Immature natural killer cell (primary cell): ENCODE measurements around the gene SMCR8. TPM values are rescaled to one million over a fixed set of nuclear protein-coding genes. Genes with fewer than 3 reads are reported as not detected.
"Not testable (repeated sequence)": the region's sequence is repeated elsewhere in the genome, so short reads cannot be mapped to it uniquely, and the experiment has no call there.

Experiments
- DNase-seq, 3 donors: peaks; one replicate each; pipeline ENCODE4 v3.0.0; 2022; ENCODE audit warnings: mixed read lengths in 1 of 3
- H3K27ac Mint-ChIP-seq, 6 donors: one replicate each; pipeline ENCODE4 v1.8.0; 2020; ENCODE audit warnings: mixed read lengths in 6 of 6, mild to moderate bottlenecking in 5 of 6, inconsistent platforms in 4 of 6, moderate library complexity in 3 of 6
- H3K27me3 Mint-ChIP-seq, 3 donors: one replicate each; pipeline ENCODE4 v1.8.0; 2020 to 2021; ENCODE audit warnings: low read depth in 3 of 3, mild to moderate bottlenecking in 3 of 3, mixed read lengths in 3 of 3, moderate library complexity in 3 of 3, inconsistent platforms in 1 of 3
- H3K36me3 Mint-ChIP-seq, 3 donors: one replicate each; pipeline ENCODE4 v1.8.0; 2020; ENCODE audit warnings: mixed read lengths in 3 of 3, inconsistent platforms in 2 of 3, mild to moderate bottlenecking in 2 of 3
- H3K4me1 Mint-ChIP-seq, 2 donors: one replicate each; pipeline ENCODE4 v1.8.0; 2020; ENCODE audit warnings: inconsistent platforms in 2 of 2, mild to moderate bottlenecking in 2 of 2, mixed read lengths in 2 of 2, moderate library complexity in 1 of 2
- H3K4me3 Mint-ChIP-seq, 5 donors: one replicate each; pipeline ENCODE4 v1.8.0; 2020; ENCODE audit warnings: mild to moderate bottlenecking in 5 of 5, mixed read lengths in 5 of 5, inconsistent platforms in 3 of 5, moderate library complexity in 3 of 5
- H3K9me3 Mint-ChIP-seq, 6 donors: one replicate each; pipeline ENCODE4 v1.8.0; 2020; ENCODE audit warnings: mild to moderate bottlenecking in 6 of 6, mixed read lengths in 6 of 6, inconsistent platforms in 4 of 6, moderate library complexity in 3 of 6
- polyA plus RNA-seq, 3 donors: library from polyadenylated mRNA; unstranded; fragments of 300-500 nt; fragmentation: Illumina TruSeq; gene quantifications; one replicate each; pipeline ENCODE4 v1.2.3, GENCODE V29; 2021

SMCR8 gene
- polyA plus RNA-seq, 3 donors from 2014 or later: 0.02 to 3.6 (median 1.5) TPM

GRCh38 chr17:18300725-18301480 lies 14.2 kb upstream of the SMCR8 start:
- peaks cover 8 to 34% (median 18%) of the 10 kb centered on the region in 3 donors for H3K36me3 Mint-ChIP-seq
- no peak overlapping the region for H3K4me3 Mint-ChIP-seq
- no peak for DNase-seq
- H3K9me3 Mint-ChIP-seq: no peaks in the 10 kb centered on the region
- peaks cover 0 to 2% (median 0%) of the 10 kb centered on the region in 3 donors for H3K27me3 Mint-ChIP-seq
- no peaks in the 10 kb centered on the region for H3K4me1 Mint-ChIP-seq
- H3K27ac Mint-ChIP-seq: no peak overlapping the region

GRCh38 chr17:18303206-18303605 lies 11.9 kb upstream of the SMCR8 start:
- H3K27me3 Mint-ChIP-seq, DNase-seq, H3K4me3 Mint-ChIP-seq, H3K9me3 Mint-ChIP-seq, H3K4me1 Mint-ChIP-seq, H3K27ac Mint-ChIP-seq: not testable (repeated sequence)
- peaks cover 10 to 34% (median 21%) of the 10 kb centered on the region in 3 donors for H3K36me3 Mint-ChIP-seq

- H3K36me3 Mint-ChIP-seq: peaks cover 4 to 15% (median 10%) of the 10 kb centered on the region in 3 donors
- H3K9me3 Mint-ChIP-seq: no peaks in the 10 kb centered on the region
- peaks cover 28 to 36% of the 10 kb centered on the region in 2 donors for H3K4me1 Mint-ChIP-seq
- no peak overlapping the region for H3K4me3 Mint-ChIP-seq
- H3K27ac Mint-ChIP-seq: no peak overlapping the region
- DNase-seq: no peak
- H3K27me3 Mint-ChIP-seq: peaks cover 0 to 2% (median 0%) of the 10 kb centered on the region in 3 donors
Measured at GRCh38 chr17:18309202-18309601, 5.9 kb upstream of the SMCR8 start.

GRCh38 chr17:18314059-18314730 lies 898 bp upstream of the SMCR8 start:
- peaks cover 0 to 14% (median 6%) of the 10 kb centered on the region in 3 donors for H3K36me3 Mint-ChIP-seq
- no peaks in the 10 kb centered on the region for H3K9me3 Mint-ChIP-seq
- peak overlapping the region; percentile 91 to 100 (median 96) for H3K27ac Mint-ChIP-seq
- peak overlapping the region; percentile 86 to 99 (median 91) for H3K4me3 Mint-ChIP-seq
- H3K27me3 Mint-ChIP-seq: peaks cover 0 to 9% (median 6%) of the 10 kb centered on the region in 3 donors
- DNase-seq: peak in 1 of 3 donors; percentile 13
- peaks cover 73 to 80% of the 10 kb centered on the region in 2 donors for H3K4me1 Mint-ChIP-seq

- DNase-seq: no peak
Measured at GRCh38 chr17:18315562-18315922, 449 bp downstream of the SMCR8 start.

GRCh38 chr17:18315961-18316360 lies 868 bp downstream of the SMCR8 start:
- H3K9me3 Mint-ChIP-seq: no peaks in the 10 kb centered on the region
- H3K4me1 Mint-ChIP-seq: peaks cover 85 to 88% of the 10 kb centered on the region in 2 donors
- H3K27ac Mint-ChIP-seq: peak overlapping the region; percentile 91 to 100 (median 96)
- H3K36me3 Mint-ChIP-seq: peaks cover 0 to 16% (median 6%) of the 10 kb centered on the region in 3 donors
- peaks cover 0 to 9% (median 7%) of the 10 kb centered on the region in 3 donors for H3K27me3 Mint-ChIP-seq
- no peak for DNase-seq
- peak overlapping the region; percentile 86 to 99 (median 91) for H3K4me3 Mint-ChIP-seq

More at GRCh38 chr17:18315562-18315922, 449 bp downstream of the SMCR8 start:
- H3K4me1 Mint-ChIP-seq: peaks cover 83 to 88% of the 10 kb centered on the region in 2 donors
- peak overlapping the region; percentile 91 to 100 (median 96) for H3K27ac Mint-ChIP-seq
- H3K4me3 Mint-ChIP-seq: peak overlapping the region; percentile 86 to 99 (median 91)
- H3K27me3 Mint-ChIP-seq: peaks cover 0 to 9% (median 6%) of the 10 kb centered on the region in 3 donors
- H3K36me3 Mint-ChIP-seq: peaks cover 0 to 14% (median 6%) of the 10 kb centered on the region in 3 donors
- H3K9me3 Mint-ChIP-seq: no peaks in the 10 kb centered on the region

GRCh38 chr17:18318117-18318516 lies 3.0 kb downstream of the SMCR8 start:
- Mint-ChIP-seq H3K36me3 (peaks cover 0 to 13% (median 8%) of the 10 kb centered on the region in 3 donors), H3K4me3 (peak overlapping the region in 4 of 5 donors; percentile 14 to 38 (median 33)), H3K9me3 (no peaks in the 10 kb centered on the region), H3K27ac (peak overlapping the region in 3 of 6 donors; percentile 27 to 56 (median 55)), H3K27me3 (peaks cover 0 to 11% (median 7%) of the 10 kb centered on the region in 3 donors), H3K4me1 (peaks cover 73 to 82% of the 10 kb centered on the region in 2 donors)
- no peak for DNase-seq

GRCh38 chr17:18318771-18319450 lies 3.8 kb downstream of the SMCR8 start:
- H3K4me1 Mint-ChIP-seq: peaks cover 65 to 75% of the 10 kb centered on the region in 2 donors
- peaks cover 0 to 11% (median 7%) of the 10 kb centered on the region in 3 donors for H3K27me3 Mint-ChIP-seq
- peak overlapping the region in 4 of 5 donors; percentile 13 to 35 (median 24) for H3K4me3 Mint-ChIP-seq
- no peaks in the 10 kb centered on the region for H3K9me3 Mint-ChIP-seq
- no peak for DNase-seq
- H3K36me3 Mint-ChIP-seq: peaks cover 0 to 13% (median 9%) of the 10 kb centered on the region in 3 donors
- peak overlapping the region in 3 of 6 donors; percentile 7 to 48 (median 19) for H3K27ac Mint-ChIP-seq

GRCh38 chr17:18319604-18320256 lies 4.6 kb downstream of the SMCR8 start:
- Mint-ChIP-seq H3K36me3 (peaks cover 0 to 14% (median 13%) of the 10 kb centered on the region in 3 donors), H3K9me3 (no peaks in the 10 kb centered on the region), H3K4me1 (peaks cover 60 to 74% of the 10 kb centered on the region in 2 donors), H3K27ac (peak overlapping the region in 2 of 6 donors; percentile 7 to 49), H3K4me3 (peak overlapping the region in 1 of 5 donors; percentile 2), H3K27me3 (peaks cover 0 to 11% (median 7%) of the 10 kb centered on the region in 3 donors)
- peak in 1 of 3 donors; percentile 19 for DNase-seq

GRCh38 chr17:18320301-18320700 lies 5.2 kb downstream of the SMCR8 start:
- Mint-ChIP-seq H3K4me1 (peaks cover 56 to 77% of the 10 kb centered on the region in 2 donors), H3K27ac (no peak overlapping the region), H3K36me3 (peaks cover 0 to 20% (median 13%) of the 10 kb centered on the region in 3 donors), H3K9me3 (no peaks in the 10 kb centered on the region), H3K27me3 (peaks cover 0 to 6% (median 2%) of the 10 kb centered on the region in 3 donors), H3K4me3 (no peak overlapping the region)
- DNase-seq: no peak

GRCh38 chr17:18321309-18321708 lies 6.2 kb downstream of the SMCR8 start:
- Mint-ChIP-seq H3K4me3 (no peak overlapping the region), H3K4me1 (peaks cover 46 to 68% of the 10 kb centered on the region in 2 donors), H3K27me3 (peaks cover 0 to 2% (median 2%) of the 10 kb centered on the region in 3 donors), H3K36me3 (peaks cover 0 to 20% (median 13%) of the 10 kb centered on the region in 3 donors), H3K9me3 (no peaks in the 10 kb centered on the region), H3K27ac (no peak overlapping the region)
- no peak for DNase-seq

GRCh38 chr17:18322522-18322921 lies 7.4 kb downstream of the SMCR8 start:
- H3K36me3 Mint-ChIP-seq: peaks cover 0 to 16% (median 7%) of the 10 kb centered on the region in 3 donors
- peaks cover 34 to 62% of the 10 kb centered on the region in 2 donors for H3K4me1 Mint-ChIP-seq
- no peak overlapping the region for H3K4me3 Mint-ChIP-seq
- H3K27ac Mint-ChIP-seq: peak overlapping the region in 2 of 6 donors; percentile 29 to 46
- no peak for DNase-seq
- H3K9me3 Mint-ChIP-seq: no peaks in the 10 kb centered on the region
- peaks cover 0 to 2% (median 2%) of the 10 kb centered on the region in 3 donors for H3K27me3 Mint-ChIP-seq

GRCh38 chr17:18323007-18323406 lies 7.9 kb downstream of the SMCR8 start:
- Mint-ChIP-seq H3K36me3 (peaks cover 0 to 14% (median 7%) of the 10 kb centered on the region in 3 donors), H3K27me3 (peaks cover 0 to 2% (median 2%) of the 10 kb centered on the region in 3 donors), H3K27ac (peak overlapping the region in 1 of 6 donors; percentile 71), H3K9me3 (no peaks in the 10 kb centered on the region), H3K4me1 (peaks cover 29 to 57% of the 10 kb centered on the region in 2 donors), H3K4me3 (no peak overlapping the region)
- DNase-seq: no peak
